ENCODE results near the gene TFAP2E.

- no peak for TF ChIP-seq CTCF (IDR thresholded peaks at IDR 0.05)
- no peak for TF ChIP-seq POLR2A (IDR thresholded peaks at IDR 0.05)
Observed at GRCh38 chr1:35603941-35604340, 30.8 kb downstream of the TFAP2E start.

Data from right lobe of liver (tissue), 4 donors.